ENCODE results near the gene HNRNPAB.

The HNRNPAB gene

DNA sequence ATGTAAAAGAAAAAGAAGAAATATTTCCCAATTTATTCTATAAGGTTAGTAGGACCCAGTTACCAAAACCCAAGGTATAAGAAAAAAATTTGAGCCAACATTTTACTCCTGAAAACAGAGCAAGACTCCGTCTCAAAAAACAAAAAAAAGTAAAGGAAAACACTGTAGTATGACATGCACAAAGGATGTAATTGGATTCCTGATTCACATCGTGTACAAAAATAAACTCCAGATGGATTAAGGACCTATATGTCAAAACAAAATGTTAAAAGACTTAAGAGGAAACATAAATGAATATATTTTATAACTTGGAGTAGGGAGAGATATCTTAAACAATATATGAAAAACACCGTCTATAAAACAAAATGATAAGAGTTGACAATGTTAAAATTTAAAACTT is 14.5 kb downstream of the HNRNPAB start:
- no peak overlapping the region for H3K4me3 ChIP-seq (ENCODE audit: insufficient read depth, low read depth, low read length, poor library complexity, severe bottlenecking)
- peaks cover 37% of the 10 kb centered on the region for H3K36me3 ChIP-seq (ENCODE audit: control insufficient read depth, insufficient read depth, low read length)
- no peaks in the 10 kb centered on the region for H3K4me1 ChIP-seq (ENCODE audit: control insufficient read depth, insufficient read depth, low read length, poor library complexity, severe bottlenecking)
- no peak overlapping the region for H3K27ac ChIP-seq (ENCODE audit: insufficient read depth, low read length, poor library complexity, severe bottlenecking)
- no peak for DNase-seq
- H3K27me3 ChIP-seq (replicated peaks; ENCODE audit: control insufficient read depth, insufficient read depth, low read length, poor library complexity, severe bottlenecking), result no peaks in the 10 kb centered on the region
- no peaks in the 10 kb centered on the region for H3K9me3 ChIP-seq (ENCODE audit: control insufficient read depth, low read length)

GRCh38 chr5:178221282-178221681 is 16.9 kb downstream of the HNRNPAB start:
- peaks cover 16% of the 10 kb centered on the region for H3K36me3 ChIP-seq (ENCODE audit: control insufficient read depth, insufficient read depth, low read length)
- no peaks in the 10 kb centered on the region for H3K4me1 ChIP-seq (ENCODE audit: control insufficient read depth, insufficient read depth, low read length, poor library complexity, severe bottlenecking)
- no peaks in the 10 kb centered on the region for H3K9me3 ChIP-seq (ENCODE audit: control insufficient read depth, low read length)
- no peaks in the 10 kb centered on the region for H3K27me3 ChIP-seq (replicated peaks; ENCODE audit: control insufficient read depth, insufficient read depth, low read length, poor library complexity, severe bottlenecking)
- DNase-seq, result no peak
- H3K27ac ChIP-seq (ENCODE audit: insufficient read depth, low read length, poor library complexity, severe bottlenecking), result no peak overlapping the region
- H3K4me3 ChIP-seq (ENCODE audit: insufficient read depth, low read depth, low read length, poor library complexity, severe bottlenecking), result no peak overlapping the region

GRCh38 chr5:178221853-178222252 is 17.5 kb downstream of the HNRNPAB start:
- Histone ChIP-seq H3K27me3 (replicated peaks; ENCODE audit: control insufficient read depth, insufficient read depth, low read length, poor library complexity, severe bottlenecking) (no peaks in the 10 kb centered on the region), H3K4me3 (ENCODE audit: insufficient read depth, low read depth, low read length, poor library complexity, severe bottlenecking) (no peak overlapping the region), H3K36me3 (ENCODE audit: control insufficient read depth, insufficient read depth, low read length) (peaks cover 11% of the 10 kb centered on the region), H3K9me3 (ENCODE audit: control insufficient read depth, low read length) (no peaks in the 10 kb centered on the region), H3K4me1 (ENCODE audit: control insufficient read depth, insufficient read depth, low read length, poor library complexity, severe bottlenecking) (no peaks in the 10 kb centered on the region), H3K27ac (ENCODE audit: insufficient read depth, low read length, poor library complexity, severe bottlenecking) (no peak overlapping the region)
- no peak for DNase-seq

DNA sequence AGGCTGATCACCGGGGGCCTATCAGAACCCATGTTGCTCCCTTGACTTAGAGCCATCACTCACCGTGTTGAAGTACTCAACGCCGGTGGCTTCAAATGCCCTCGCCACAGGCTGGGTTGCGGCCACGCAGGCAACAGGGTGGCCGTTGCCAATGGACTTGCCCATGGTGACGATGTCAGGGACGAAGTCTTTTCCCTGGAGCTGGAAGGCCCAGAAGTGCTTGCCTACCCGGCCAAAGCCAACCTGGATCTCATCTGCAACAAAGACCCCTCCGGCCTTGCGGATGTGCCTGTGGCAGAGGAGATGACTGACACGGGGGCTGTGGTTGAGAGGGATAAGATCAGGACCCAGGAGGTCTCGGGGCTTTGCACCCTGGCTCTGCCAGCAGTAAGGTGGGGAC is 18.0 kb downstream of the HNRNPAB start:
- no peaks in the 10 kb centered on the region for H3K9me3 ChIP-seq (ENCODE audit: control insufficient read depth, low read length)
- DNase-seq, result no peak
- no peak overlapping the region for H3K27ac ChIP-seq (ENCODE audit: insufficient read depth, low read length, poor library complexity, severe bottlenecking)
- H3K27me3 ChIP-seq (replicated peaks; ENCODE audit: control insufficient read depth, insufficient read depth, low read length, poor library complexity, severe bottlenecking), result no peaks in the 10 kb centered on the region
- no peaks in the 10 kb centered on the region for H3K4me1 ChIP-seq (ENCODE audit: control insufficient read depth, insufficient read depth, low read length, poor library complexity, severe bottlenecking)
- no peak overlapping the region for H3K4me3 ChIP-seq (ENCODE audit: insufficient read depth, low read depth, low read length, poor library complexity, severe bottlenecking)
- peaks cover 12% of the 10 kb centered on the region for H3K36me3 ChIP-seq (ENCODE audit: control insufficient read depth, insufficient read depth, low read length)

DNA sequence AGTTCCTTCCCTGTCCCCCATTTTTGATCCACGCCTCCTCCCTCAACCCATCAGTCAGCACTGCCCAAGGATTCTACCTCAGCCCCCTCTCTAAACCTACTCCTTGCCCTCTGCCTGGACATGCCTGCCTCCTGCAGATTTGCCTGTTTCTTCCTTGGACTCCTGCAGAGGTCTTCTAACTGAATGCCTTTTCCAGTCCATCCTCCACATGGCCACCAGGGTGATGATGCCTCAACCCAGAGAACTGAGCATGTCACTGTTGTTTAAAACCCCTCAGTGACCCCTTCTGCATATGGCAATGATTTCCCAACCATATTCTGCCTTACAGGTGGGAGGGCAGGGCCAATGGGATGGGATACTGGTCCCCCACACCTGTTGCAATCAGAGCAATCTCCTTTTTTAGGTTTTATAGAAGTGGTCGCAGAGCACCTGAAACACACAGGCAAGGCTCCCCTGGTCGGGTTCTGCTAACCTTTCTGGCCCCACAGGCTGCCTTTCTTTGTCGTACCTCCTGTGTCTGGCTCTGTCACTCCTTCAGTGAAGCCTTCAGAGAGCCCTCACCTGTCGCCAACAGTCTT is 19.0 kb downstream of the HNRNPAB start:
- Histone ChIP-seq H3K27me3 (replicated peaks; ENCODE audit: control insufficient read depth, insufficient read depth, low read length, poor library complexity, severe bottlenecking) (no peaks in the 10 kb centered on the region), H3K9me3 (ENCODE audit: control insufficient read depth, low read length) (no peaks in the 10 kb centered on the region), H3K4me1 (ENCODE audit: control insufficient read depth, insufficient read depth, low read length, poor library complexity, severe bottlenecking) (no peaks in the 10 kb centered on the region), H3K4me3 (ENCODE audit: insufficient read depth, low read depth, low read length, poor library complexity, severe bottlenecking) (no peak overlapping the region), H3K36me3 (ENCODE audit: control insufficient read depth, insufficient read depth, low read length) (peaks cover 20% of the 10 kb centered on the region), H3K27ac (ENCODE audit: insufficient read depth, low read length, poor library complexity, severe bottlenecking) (no peak overlapping the region)
- no peak for DNase-seq

- H3K27ac ChIP-seq (ENCODE audit: insufficient read depth, low read length, poor library complexity, severe bottlenecking), result no peak overlapping the region
- no peaks in the 10 kb centered on the region for H3K27me3 ChIP-seq (replicated peaks; ENCODE audit: control insufficient read depth, insufficient read depth, low read length, poor library complexity, severe bottlenecking)
- no peaks in the 10 kb centered on the region for H3K9me3 ChIP-seq (ENCODE audit: control insufficient read depth, low read length)
- DNase-seq, result no peak
- H3K4me1 ChIP-seq (ENCODE audit: control insufficient read depth, insufficient read depth, low read length, poor library complexity, severe bottlenecking), result no peaks in the 10 kb centered on the region
- no peak overlapping the region for H3K4me3 ChIP-seq (ENCODE audit: insufficient read depth, low read depth, low read length, poor library complexity, severe bottlenecking)
- H3K36me3 ChIP-seq (ENCODE audit: control insufficient read depth, insufficient read depth, low read length), result peaks cover 20% of the 10 kb centered on the region
Measured at GRCh38 chr5:178223828-178224335, 19.5 kb downstream of the HNRNPAB start.

DNA sequence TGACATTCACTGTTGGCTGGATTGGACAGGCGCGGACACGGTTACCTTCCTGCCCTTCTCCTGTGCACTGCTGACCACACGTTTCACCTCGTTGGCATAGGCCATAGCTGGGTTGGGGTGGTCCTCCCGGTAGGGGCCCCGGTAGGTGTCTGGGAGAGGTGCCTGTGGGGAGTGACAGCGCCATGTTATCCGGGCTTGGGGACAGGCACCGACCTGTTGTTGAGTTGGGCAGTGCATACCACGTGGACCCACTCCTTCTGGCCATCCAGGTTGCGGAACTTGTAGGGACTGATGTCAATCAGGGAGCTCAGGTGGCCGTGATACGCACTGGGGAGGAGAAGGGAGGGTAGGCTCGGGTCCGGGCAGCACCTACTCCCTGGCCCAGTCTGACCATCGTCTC is 20.1 kb downstream of the HNRNPAB start:
- H3K4me3 ChIP-seq (ENCODE audit: insufficient read depth, low read depth, low read length, poor library complexity, severe bottlenecking), result no peak overlapping the region
- peaks cover 21% of the 10 kb centered on the region for H3K36me3 ChIP-seq (ENCODE audit: control insufficient read depth, insufficient read depth, low read length)
- H3K27me3 ChIP-seq (replicated peaks; ENCODE audit: control insufficient read depth, insufficient read depth, low read length, poor library complexity, severe bottlenecking), result no peaks in the 10 kb centered on the region
- H3K9me3 ChIP-seq (ENCODE audit: control insufficient read depth, low read length), result no peaks in the 10 kb centered on the region
- DNase-seq, result no peak
- no peak overlapping the region for H3K27ac ChIP-seq (ENCODE audit: insufficient read depth, low read length, poor library complexity, severe bottlenecking)
- H3K4me1 ChIP-seq (ENCODE audit: control insufficient read depth, insufficient read depth, low read length, poor library complexity, severe bottlenecking), result no peaks in the 10 kb centered on the region

GRCh38 chr5:178225174-178225573 is 20.8 kb downstream of the HNRNPAB start:
- DNase-seq, result no peak
- H3K27ac ChIP-seq (ENCODE audit: insufficient read depth, low read length, poor library complexity, severe bottlenecking), result no peak overlapping the region
- H3K4me3 ChIP-seq (ENCODE audit: insufficient read depth, low read depth, low read length, poor library complexity, severe bottlenecking), result no peak overlapping the region
- no peaks in the 10 kb centered on the region for H3K27me3 ChIP-seq (replicated peaks; ENCODE audit: control insufficient read depth, insufficient read depth, low read length, poor library complexity, severe bottlenecking)
- peaks cover 28% of the 10 kb centered on the region for H3K36me3 ChIP-seq (ENCODE audit: control insufficient read depth, insufficient read depth, low read length)
- H3K9me3 ChIP-seq (ENCODE audit: control insufficient read depth, low read length), result no peaks in the 10 kb centered on the region
- H3K4me1 ChIP-seq (ENCODE audit: control insufficient read depth, insufficient read depth, low read length, poor library complexity, severe bottlenecking), result peaks cover 6% of the 10 kb centered on the region

GRCh38 chr5:178227138-178227659 is 22.9 kb downstream of the HNRNPAB start:
- DNase-seq, result no peak
- Histone ChIP-seq H3K27ac (ENCODE audit: insufficient read depth, low read length, poor library complexity, severe bottlenecking) (no peak overlapping the region), H3K27me3 (replicated peaks; ENCODE audit: control insufficient read depth, insufficient read depth, low read length, poor library complexity, severe bottlenecking) (no peaks in the 10 kb centered on the region), H3K36me3 (ENCODE audit: control insufficient read depth, insufficient read depth, low read length) (peaks cover 28% of the 10 kb centered on the region), H3K4me3 (ENCODE audit: insufficient read depth, low read depth, low read length, poor library complexity, severe bottlenecking) (no peak overlapping the region), H3K9me3 (ENCODE audit: control insufficient read depth, low read length) (no peaks in the 10 kb centered on the region), H3K4me1 (ENCODE audit: control insufficient read depth, insufficient read depth, low read length, poor library complexity, severe bottlenecking) (peaks cover 25% of the 10 kb centered on the region)

GRCh38 chr5:178227929-178228328 is 23.6 kb downstream of the HNRNPAB start:
- peaks cover 28% of the 10 kb centered on the region for H3K36me3 ChIP-seq (ENCODE audit: control insufficient read depth, insufficient read depth, low read length)
- no peak overlapping the region for H3K27ac ChIP-seq (ENCODE audit: insufficient read depth, low read length, poor library complexity, severe bottlenecking)
- no peak overlapping the region for H3K4me3 ChIP-seq (ENCODE audit: insufficient read depth, low read depth, low read length, poor library complexity, severe bottlenecking)
- DNase-seq, result no peak
- H3K27me3 ChIP-seq (replicated peaks; ENCODE audit: control insufficient read depth, insufficient read depth, low read length, poor library complexity, severe bottlenecking), result no peaks in the 10 kb centered on the region
- peaks cover 30% of the 10 kb centered on the region for H3K4me1 ChIP-seq (ENCODE audit: control insufficient read depth, insufficient read depth, low read length, poor library complexity, severe bottlenecking)
- H3K9me3 ChIP-seq (ENCODE audit: control insufficient read depth, low read length), result no peaks in the 10 kb centered on the region
